GM19193 (cell line): ENCODE data around the gene PKDREJ.

ENCODE experiments used
- POLR2A ChIP-seq: IDR thresholded peaks from 4 replicates; pipeline ENCODE4 v1.6.1; 2011; ENCODE audit not compliant: insufficient read depth, insufficient read length; ENCODE audit errors: extremely low read depth

PKDREJ gene

GRCh38 chr22:46240073-46240472, 23.1 kb downstream of the PKDREJ start:
- TF ChIP-seq POLR2A = no peak

- no peak for TF ChIP-seq POLR2A
Measured at GRCh38 chr22:46239261-46240048, 23.7 kb downstream of the PKDREJ start.

GRCh38 chr22:46238541-46238940, 24.6 kb downstream of the PKDREJ start:
- TF ChIP-seq POLR2A = no peak

- no peak for TF ChIP-seq POLR2A
Measured at GRCh38 chr22:46237453-46238124, 25.6 kb downstream of the PKDREJ start.

GRCh38 chr22:46234969-46235368, 28.2 kb downstream of the PKDREJ start:
- no peak for TF ChIP-seq POLR2A

GRCh38 chr22:46233231-46233630, 29.9 kb downstream of the PKDREJ start:
- TF ChIP-seq POLR2A = no peak

GRCh38 chr22:46230262-46230901, 32.8 kb downstream of the PKDREJ start:
- TF ChIP-seq POLR2A = no peak

GRCh38 chr22:46229701-46230100, 33.4 kb downstream of the PKDREJ start:
- no peak for TF ChIP-seq POLR2A

GRCh38 chr22:46226577-46226976, 36.6 kb downstream of the PKDREJ start:
- no peak for TF ChIP-seq POLR2A

GRCh38 chr22:46225631-46226030, 37.5 kb downstream of the PKDREJ start:
- no peak for TF ChIP-seq POLR2A

- no peak for TF ChIP-seq POLR2A
Measured at GRCh38 chr22:46224898-46225290, 38.2 kb downstream of the PKDREJ start.

GRCh38 chr22:46224044-46224897, 38.9 kb downstream of the PKDREJ start:
- no peak for TF ChIP-seq POLR2A

- TF ChIP-seq POLR2A = no peak
Measured at GRCh38 chr22:46220921-46221320, 42.2 kb downstream of the PKDREJ start.

GRCh38 chr22:46219636-46220035, 43.5 kb downstream of the PKDREJ start:
- TF ChIP-seq POLR2A = no peak

GRCh38 chr22:46214616-46215015, 48.5 kb downstream of the PKDREJ start:
- no peak for TF ChIP-seq POLR2A
